GM21737 (cell line): ENCODE results near the gene PERM1.
"Not testable (repeated sequence)": the region's sequence is repeated elsewhere in the genome, so short reads cannot be mapped to it uniquely, and the experiment has no call there.

Experiments
- ATAC-seq: cut with Tn5 transposase; IDR thresholded peaks from one replicate; pipeline ENCODE4 v1.9.1; 2021; ENCODE audit warnings: mild to moderate bottlenecking, moderate library complexity; ENCODE audit not compliant: unreplicated experiment

The PERM1 gene

DNA sequence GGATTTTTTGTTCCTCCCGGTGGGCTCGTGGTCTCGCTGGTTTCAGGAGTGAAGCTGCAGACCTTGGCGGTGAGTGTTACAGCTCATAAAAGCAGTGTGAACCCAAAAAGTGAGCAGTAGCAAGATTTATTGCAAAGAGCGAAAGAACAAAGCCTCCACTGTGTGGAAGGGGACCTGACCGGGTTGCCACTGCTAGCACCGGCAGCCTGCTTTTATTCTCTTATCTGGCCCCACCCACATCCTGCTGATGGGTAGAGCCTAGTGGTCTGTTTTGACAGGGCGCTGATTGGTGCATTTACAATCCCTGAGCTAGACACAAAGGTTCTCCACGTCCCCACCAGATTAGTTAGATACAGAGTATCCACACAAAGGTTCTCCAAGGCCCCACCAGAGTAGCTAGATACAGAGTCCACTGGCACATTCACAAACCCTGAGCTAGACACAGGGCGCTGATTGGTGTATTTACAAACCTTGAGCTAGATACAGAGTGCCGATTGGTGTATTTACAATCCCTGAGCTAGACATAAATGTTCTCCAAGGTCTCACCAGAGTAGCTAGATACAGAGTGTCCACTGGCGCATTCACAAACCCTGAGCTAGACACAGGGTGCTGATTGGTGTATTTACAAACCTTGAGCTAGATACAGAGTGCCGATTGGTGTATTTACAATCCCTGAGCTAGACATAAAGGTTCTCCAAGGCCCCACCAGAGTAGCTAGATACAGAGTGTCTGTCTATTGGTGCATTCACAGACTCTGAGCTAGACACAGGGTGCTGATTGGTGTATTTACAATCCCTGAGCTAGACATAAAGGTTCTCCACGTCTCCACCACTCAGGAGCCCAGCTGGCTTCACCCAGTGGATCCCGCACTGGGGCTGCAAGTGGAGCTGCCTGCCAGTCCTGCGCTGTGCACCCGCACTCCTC, 35.8 kb upstream of the PERM1 start:
- not testable (repeated sequence) for ATAC-seq

DNA sequence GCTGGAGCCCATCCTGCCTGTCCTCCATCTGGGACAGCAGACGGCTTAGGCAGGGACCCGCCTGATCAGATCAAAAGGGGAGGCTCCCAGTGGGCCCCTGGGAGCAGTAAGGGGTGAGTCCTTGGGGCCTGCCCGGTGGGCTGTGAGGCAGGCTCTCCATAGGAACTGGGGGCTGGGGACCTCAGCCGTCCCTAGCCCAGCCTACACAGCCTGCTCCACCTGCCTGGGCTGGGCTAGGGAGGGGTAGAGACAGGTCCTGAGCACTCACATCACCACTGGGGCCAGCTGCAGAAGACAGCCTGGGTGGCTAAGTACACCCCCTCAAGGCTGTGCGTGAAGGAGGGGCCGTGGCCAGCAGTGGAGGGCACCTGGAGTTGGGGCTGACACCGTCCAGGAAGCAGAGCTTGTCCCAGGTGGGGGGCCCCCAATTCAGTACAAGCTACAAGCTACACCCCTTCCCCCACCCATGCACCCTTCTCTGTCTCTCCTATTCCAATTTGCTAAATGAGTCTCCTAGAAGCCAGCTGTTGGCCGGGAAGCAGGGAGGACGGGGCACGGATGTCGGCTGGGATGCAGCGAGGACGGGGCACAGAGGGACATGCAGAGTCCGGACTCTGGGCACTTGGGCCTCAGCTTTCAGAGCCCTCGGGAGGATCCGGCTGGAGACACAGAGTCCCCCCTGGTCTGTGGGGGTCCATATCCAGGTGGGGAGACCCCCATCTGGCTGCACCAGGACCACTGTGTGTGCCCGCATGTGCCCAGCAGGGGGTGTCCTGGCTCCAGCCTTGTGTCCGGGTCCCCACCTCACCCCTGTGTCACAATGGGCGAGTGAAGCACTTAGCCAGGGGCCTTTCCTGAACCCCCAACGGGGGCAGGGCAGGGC, 33.1 kb upstream of the PERM1 start:
- no peak for ATAC-seq

DNA sequence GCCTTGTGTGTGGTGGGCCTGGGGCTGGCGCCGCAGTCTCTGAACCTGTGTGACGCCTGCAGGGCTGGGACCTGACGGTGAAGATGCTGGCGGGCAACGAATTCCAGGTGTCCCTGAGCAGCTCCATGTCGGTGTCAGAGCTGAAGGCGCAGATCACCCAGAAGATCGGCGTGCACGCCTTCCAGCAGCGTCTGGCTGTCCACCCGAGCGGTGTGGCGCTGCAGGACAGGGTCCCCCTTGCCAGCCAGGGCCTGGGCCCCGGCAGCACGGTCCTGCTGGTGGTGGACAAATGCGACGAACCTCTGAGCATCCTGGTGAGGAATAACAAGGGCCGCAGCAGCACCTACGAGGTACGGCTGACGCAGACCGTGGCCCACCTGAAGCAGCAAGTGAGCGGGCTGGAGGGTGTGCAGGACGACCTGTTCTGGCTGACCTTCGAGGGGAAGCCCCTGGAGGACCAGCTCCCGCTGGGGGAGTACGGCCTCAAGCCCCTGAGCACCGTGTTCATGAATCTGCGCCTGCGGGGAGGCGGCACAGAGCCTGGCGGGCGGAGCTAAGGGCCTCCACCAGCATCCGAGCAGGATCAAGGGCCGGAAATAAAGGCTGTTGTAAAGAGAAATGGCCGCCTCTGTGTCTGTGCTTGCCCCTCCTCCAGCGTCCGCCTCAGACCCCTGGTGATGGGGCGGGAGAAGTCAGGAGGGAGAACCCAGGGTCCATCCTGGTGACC, 32.2 kb upstream of the PERM1 start:
- no peak for ATAC-seq

DNA sequence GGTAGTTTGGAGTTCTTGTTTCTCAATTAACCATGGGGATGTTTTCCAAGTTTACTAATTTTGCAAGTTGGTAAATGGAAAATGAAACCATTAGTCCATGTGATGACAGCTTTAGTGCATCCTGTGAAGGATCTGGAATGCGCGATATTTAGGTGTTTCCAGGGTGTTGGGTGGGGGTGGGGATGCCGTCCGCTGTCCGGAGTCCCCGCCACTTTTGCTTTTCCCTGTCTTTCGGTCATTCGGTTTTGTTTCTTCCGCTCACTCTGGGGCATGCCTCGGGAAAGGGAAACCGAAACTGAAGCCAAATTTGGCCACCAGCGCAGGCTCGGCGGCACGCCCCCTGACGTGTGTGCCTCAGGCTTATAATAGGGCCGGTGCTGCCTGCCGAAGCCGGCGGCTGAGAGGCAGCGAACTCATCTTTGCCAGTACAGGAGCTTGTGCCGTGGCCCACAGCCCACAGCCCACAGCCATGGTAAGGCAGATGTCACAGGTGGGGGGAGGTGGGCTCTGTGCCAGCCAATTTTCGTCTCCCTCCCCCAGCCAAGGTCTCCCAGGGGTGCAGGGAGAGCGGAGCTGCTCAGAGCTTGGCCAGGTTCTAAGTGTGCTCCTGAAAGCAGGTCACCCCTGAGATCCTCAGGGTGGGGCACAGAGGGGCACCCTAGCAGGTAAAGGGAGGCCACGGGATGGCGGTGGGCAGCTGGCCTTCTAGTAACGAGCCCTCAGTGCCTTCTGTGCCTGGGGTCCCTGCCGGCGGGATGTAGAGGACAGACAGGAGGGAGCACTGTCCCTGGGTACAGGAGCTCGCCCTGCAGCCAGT, 31.4 kb upstream of the PERM1 start, which contains the start of gene ISG15:
TSS of gene ISG15 (plus strand) at position 393 of the 817 bp plus-strand sequence. CDS start at position 470, 77 bp downstream.
- ATAC-seq: peak; percentile 80

DNA sequence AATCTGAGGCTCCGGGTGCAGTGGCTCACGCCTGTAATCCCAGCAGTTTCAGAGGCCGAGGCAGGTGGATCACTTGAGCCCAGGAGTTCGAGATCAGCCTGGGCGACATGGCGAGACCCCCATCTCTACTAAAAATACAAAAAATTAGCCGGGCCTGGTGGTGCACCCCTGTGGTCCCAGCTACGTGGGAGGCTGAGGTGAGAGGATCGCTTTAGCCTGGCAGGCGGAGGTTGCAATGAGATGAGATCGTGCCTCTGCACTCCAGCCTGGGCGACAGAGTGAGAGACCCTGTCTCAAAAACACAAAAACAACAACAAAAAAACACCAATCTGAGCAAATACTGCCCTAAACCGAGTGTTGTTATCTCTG, 30.8 kb upstream of the PERM1 start:
- not testable (repeated sequence) for ATAC-seq

DNA sequence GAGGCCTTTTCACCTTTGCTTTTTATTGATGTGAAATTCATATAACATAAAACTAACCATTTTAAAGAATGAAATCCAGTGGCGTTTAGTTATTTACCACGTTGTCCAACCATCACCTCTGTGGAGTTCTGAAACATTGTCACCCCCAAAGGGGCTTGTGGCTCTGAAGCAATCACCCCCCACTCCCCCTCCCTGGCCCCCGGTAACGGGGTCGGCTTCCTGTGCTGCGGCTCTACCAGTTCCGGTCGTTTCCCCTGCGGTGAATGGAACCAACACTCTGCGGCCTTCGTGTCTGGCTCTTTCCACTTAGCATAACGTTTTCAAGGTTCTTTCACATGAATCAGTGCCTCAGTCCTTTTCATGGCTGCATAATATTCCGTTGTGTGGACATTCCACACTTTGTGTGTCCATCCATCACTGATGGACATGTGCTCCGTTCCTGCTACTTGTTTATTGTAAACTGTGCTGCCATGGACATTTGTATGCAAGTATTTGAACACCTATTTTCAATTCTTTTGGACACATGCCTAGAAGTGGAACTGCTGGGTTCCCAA, 29.6 kb upstream of the PERM1 start:
- no peak for ATAC-seq

DNA sequence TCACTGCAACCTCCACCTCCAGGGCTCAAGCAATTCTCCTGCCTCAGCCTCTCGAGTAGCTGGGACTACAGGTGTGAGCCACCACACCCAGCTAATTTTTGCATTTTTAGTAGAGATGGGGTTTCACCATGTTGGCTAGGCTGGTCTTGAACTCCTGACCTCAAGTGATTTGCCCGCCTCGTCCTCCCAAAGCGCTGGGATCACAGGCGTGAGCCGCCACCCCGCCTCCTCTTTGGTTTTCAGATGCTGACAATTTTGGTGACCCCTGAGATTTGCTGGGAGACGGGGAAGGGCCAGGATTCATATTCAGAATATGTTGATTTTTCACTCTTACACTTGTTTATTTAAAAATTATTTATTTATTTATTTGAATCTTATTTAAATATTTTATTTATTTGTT, 28.2 kb upstream of the PERM1 start:
- ATAC-seq: not testable (repeated sequence)

DNA sequence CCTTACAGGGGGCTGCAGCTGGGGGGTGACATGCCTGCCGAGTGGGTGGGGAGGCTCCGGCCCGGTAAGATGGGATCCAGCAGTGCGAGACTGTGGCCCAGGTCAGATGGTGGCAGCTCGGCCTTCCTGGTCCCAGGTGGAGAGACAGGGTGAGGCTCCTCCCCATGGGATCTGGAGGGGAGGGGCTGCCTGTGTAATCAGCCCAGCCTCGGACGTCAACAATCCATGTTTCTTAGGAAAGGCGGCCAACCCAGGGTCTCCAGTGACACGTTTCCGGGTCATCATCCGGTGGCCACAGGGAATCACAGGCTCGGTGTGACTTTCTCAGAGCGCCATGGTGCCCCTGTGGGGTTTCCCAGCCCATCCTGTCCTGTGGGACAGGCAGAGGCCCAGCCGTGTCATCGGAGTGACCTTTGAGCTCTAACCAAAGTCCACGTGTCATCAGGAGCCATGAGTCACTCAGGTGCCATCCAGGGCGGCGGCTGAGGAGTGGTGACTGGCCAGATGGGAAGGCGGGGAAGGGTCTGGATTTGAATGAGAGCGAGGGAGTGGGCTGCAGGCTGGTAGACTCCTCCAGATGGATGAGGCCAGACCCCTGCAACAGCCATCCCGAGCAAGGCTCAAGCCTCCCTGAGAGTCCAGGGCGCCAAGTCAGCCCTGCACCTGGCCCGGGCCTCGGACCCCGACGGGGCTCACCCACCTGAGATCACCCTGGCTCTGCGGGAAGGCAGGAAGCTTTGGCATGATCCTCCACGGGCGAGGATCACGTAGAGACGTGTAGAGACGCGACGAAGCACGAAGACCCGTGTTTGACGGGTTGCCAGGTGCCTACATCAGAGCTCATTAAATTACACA, 24.6 kb upstream of the PERM1 start:
- no peak for ATAC-seq

DNA sequence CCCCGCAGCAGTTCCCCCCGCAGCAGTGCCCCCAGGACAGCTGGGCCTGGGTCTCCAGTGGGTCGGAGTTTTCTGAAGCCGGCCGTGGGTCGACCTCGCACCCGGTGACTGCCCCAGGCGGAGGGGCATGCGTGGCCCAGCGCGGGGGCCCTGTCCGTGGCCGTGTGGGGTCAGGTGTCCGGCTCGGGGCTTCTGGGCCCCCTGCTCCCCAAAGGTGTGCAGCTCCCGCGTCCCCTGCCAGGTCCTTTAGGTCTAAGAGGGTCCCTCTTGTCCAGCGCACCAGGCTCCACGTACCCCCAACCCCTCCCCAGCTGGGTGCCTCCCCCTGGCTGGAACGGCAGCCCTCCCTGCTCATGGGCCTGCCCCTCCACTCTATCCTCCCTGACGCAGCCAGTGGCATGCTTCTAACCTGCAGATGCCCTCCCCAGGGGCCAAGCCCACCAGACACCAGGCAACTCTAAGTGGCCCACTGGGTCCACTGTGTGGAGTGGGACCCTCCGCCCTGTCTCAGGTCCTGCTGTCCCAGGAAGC, 23.9 kb upstream of the PERM1 start:
- no peak for ATAC-seq

DNA sequence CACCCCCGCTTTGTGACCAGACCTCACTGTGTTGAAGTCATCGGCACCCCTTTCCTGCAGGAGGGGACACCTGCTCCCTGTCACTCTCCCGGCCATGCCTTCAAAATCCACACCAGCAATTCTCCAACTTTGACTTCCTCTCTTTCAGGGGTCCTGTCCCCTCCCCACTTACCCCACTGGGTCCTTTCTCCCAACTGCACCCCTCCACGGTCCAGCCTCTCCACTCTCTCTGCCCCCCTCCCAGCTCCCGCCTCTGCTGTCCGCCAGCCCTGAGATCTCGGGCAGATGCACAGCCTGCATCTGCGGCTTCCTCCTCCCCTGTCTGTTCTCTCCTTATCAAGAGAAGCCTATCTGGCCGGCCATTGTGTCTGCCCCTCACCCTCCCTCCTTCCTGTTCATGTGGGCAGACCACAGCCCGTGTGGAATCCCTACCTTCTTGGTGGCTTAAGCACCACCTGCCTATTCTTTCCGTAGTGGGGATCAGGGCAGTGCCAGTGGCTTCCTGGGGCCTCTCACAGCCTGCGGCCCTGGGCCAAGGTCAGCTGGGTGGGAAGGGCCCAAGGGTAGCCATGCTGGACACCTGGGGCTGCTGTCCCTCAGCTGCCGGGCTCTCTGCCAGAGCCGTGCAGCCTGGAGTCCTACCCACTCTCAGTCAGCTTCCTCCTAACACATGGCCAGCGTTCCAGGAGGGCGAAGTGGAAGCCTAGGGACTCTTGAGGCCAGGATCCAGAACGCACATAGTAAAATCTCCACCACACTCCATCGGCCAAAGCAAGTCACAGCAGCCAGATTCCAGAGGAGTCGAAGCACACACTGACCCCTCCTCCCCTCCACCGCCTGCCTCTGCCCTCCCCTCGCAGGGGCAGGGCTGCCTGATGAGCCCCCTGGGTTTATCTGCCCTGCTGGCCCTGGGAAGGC, 23.1 kb upstream of the PERM1 start:
- ATAC-seq: no peak

DNA sequence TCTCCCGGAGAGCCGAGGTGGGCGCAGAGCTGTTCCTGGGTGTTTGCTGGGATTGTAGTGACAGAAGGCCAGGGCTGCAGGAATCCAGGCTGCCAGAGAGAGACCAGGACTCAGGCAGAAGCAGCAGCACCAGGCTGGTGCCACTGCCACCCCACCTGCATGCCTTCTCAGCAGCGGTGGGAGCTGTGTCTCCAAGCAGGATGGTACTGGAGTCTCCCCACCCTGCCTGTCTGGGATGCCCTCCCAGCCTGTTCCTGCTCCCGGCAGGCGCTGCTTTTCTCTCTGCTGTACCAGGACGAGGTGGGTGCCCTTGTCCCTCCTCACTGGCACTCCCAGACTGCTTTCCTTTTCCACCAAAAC, 22.5 kb upstream of the PERM1 start:
- no peak for ATAC-seq

DNA sequence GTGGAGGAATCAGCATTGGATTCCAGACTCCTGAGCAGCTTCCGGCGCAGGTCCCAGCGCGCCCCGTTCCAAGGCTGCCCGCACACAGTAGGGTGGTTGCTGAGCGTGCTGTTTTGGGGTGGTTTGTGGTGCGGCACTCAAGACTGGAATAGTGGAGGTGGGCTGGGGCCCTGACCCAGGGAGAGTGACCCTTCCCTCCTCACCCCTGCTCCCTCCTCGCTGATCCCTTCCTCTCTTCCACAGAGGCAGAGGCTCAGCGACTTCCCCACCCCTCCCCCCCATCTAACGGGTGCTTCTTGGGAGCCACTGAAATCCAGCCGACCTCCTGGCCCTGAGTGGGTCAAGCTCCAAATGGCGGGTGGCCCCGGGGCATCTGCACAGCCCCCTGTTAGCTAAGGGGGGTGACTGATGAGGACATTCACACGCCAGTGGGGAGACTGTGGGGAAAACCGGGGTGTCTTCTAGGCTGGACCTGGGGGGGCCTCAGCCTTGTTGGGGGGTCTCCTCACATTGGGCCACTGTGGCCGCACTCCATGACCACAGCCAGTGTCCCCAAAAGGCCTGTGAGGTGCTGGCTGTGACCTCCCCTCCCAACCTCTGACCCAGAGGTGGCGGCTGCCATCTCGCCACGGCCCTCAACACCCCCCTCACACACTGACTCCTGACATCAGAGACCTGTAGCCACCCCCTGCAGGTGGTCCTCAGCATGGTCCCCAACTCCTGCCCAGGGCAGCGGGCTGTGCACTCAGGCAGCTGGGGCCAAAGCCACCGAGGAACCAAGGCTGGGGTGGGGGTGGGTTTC, 21.9 kb upstream of the PERM1 start:
- ATAC-seq: no peak

DNA sequence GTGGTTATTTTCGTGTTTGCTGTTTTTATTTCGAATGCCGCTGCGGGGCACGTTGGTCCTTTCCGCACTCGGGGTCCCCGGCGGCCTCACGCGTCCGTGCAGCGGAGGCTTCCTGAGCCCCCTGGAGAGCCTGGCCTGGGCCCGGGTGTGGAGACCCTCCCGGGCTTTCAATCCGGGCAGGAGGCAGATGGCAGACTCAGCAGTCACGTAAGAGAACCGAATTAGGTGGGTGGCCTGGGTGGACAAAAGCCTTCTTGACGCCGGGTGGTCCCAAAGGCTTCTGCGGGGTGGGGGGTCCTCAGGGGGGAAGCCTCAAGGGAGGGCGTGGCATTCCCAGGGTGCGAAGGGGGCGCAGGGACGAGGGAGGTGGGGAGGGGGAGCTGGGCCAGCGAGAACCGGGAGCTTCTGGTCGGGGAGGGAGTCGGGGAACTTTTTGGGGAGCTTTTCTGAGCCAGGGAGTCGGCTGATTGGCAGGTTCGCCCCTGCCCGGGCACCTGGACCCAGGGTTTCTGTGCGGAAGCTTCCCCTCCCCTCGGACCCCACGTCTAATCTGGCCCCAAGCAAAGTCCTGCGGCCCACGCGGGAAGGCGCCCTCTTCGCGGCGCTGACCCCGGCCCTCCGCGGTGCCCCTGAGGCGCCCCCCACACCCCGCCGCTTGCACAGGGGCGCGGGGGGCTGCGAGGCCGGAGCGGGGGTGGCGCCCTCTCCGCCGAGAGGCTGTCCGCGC, 19.3 kb upstream of the PERM1 start:
- no peak for ATAC-seq

DNA sequence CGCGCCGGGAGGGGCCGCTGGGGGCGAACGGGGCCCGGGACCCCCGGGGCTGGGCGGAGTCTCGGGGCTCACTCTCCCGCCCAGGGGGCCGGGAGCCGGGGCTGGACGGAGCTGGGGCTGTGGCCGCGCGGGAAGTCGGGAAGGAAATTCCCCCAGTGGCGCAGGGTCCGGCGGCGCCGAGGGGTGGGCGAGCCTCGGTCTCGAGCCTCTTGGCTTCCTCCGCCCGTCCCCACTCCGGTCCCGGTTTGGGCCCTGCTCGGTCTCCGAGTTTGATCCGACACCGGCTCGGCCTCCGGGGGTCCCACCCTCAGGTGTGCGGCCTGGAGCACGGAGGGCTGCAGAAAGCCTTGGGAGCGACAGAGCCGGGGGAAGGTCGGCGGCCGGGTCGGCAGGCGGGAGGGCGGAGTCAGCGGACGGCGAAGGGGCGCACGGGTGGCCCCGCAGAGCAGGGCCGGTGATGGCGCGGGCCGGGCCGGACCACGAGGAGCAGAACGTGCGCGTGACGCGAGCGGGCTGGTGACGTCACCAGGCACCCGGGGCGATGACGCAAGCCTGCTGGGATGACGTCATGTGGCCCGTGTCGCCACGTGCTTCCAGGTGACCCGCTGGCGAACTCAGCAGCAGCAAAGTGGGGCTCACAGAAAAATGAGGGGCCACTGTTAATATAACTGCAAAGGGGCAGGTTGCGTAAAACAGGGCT, 18.6 kb upstream of the PERM1 start:
- peak; percentile 19 for ATAC-seq

DNA sequence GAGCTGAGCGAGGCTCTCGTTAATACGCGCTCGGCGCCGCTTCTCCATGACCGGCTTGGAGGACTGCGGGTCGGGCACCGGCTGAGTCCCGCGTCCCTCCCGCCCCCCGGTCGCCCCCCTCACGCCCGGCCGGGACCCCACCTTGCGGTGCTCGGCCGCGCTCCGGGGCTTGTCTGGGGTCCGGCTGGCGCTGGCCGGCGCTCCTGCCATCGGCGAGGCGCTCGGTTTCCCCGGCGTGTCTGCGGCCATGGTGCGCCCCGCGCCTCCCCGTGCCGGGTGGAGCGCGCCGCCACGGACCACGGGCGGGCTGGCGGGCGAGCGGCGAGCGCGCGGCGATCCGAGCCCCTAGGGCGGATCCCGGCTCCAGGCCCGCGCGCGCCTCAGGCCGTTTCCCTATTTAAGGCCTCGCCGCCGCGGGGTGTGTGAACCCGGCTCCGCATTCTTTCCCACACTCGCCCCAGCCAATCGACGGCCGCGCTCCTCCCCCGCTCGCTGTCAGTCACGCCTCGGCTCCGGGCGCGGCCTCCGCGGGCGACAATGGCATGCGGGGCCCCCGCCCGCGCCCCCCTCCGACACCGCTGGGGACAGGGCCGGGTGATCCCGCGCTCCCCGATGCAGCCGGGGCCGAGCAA, 17.9 kb upstream of the PERM1 start, which contains the start of gene HES4:
TSS of gene HES4 (minus strand) at position 373 of the 632 bp plus-strand sequence. CDS start at position 249, 124 bp downstream.
- peak; percentile 37 for ATAC-seq
